MM.1S (cell line): Measurements from ENCODE around the gene NOC4L.

ENCODE experiments used
- DNase-seq: peaks from one replicate; pipeline ENCODE4 v3.0.0-alpha.2; 2015
- H2AFZ ChIP-seq: fragments of 300-600 bp; sonication (generic); 2 replicates; pipeline ENCODE4 v1.6.0; 2016; ENCODE audit warnings: antibody characterized with exemption, low read length
- H3F3A ChIP-seq: fragments of 300-600 bp; sonication (generic); 2 replicates; pipeline ENCODE4 v1.6.1; 2016; ENCODE audit warnings: mild to moderate bottlenecking, antibody characterized with exemption, low read length, moderate library complexity, mixed read lengths; ENCODE audit not compliant: insufficient read depth
- H3K27ac ChIP-seq: fragments of 300-600 bp; sonication (generic); 2 replicates; pipeline ENCODE4 v1.5.1; 2016; ENCODE audit warnings: mild to moderate bottlenecking, low read length
- H3K27me3 ChIP-seq: fragments of 300-600 bp; sonication (generic); replicated peaks from 2 replicates; pipeline ENCODE4 v1.6.0; 2016; ENCODE audit warnings: low read length; ENCODE audit not compliant: insufficient read depth
- H3K36me3 ChIP-seq: fragments of 300-600 bp; sonication (generic); replicated peaks from 2 replicates; pipeline ENCODE4 v1.6.1; 2016; ENCODE audit warnings: mild to moderate bottlenecking, low read length, mixed read lengths; ENCODE audit not compliant: insufficient read depth
- H3K4me1 ChIP-seq: fragments of 300-600 bp; sonication (generic); 2 replicates; pipeline ENCODE4 v1.6.1; 2016; ENCODE audit warnings: low read length, mixed read lengths
- H3K4me2 ChIP-seq: fragments of 300-600 bp; sonication (generic); 2 replicates; pipeline ENCODE4 v1.6.0; 2016; ENCODE audit warnings: low read depth, low read length
- H3K4me3 ChIP-seq: fragments of 300-600 bp; sonication (generic); 2 replicates; pipeline ENCODE4 v1.5.1; 2016; ENCODE audit warnings: low read length, mixed read lengths
- H3K79me2 ChIP-seq: fragments of 300-600 bp; sonication (generic); 2 replicates; pipeline ENCODE4 v1.6.1; 2016; ENCODE audit warnings: mixed run types, low read length, mixed read lengths
- H3K9ac ChIP-seq: fragments of 300-600 bp; sonication (generic); 2 replicates; pipeline ENCODE4 v1.6.1; 2016; ENCODE audit warnings: low read length, mixed read lengths
- H3K9me2 ChIP-seq: fragments of 300-600 bp; sonication (generic); replicated peaks from 2 replicates; pipeline ENCODE4 v1.6.1; 2016; ENCODE audit warnings: mild to moderate bottlenecking, low read length, mixed read lengths; ENCODE audit not compliant: insufficient read depth
- H3K9me3 ChIP-seq: fragments of 300-600 bp; sonication (generic); replicated peaks from 2 replicates; pipeline ENCODE4 v1.6.1; 2016; ENCODE audit warnings: mild to moderate bottlenecking, low read length, mixed read lengths; ENCODE audit not compliant: insufficient read depth
- H4K20me1 ChIP-seq: fragments of 300-600 bp; sonication (generic); 2 replicates; pipeline ENCODE4 v1.6.1; 2016; ENCODE audit warnings: mild to moderate bottlenecking, low read length, moderate library complexity, mixed read lengths; ENCODE audit not compliant: insufficient read depth
- CTCF ChIP-seq: fragments of 300-600 bp; sonication (generic); IDR thresholded peaks from 2 replicates; pipeline ENCODE4 v1.5.1; 2016; ENCODE audit warnings: antibody characterized with exemption, low read length, mixed read lengths
- EZH2 ChIP-seq: fragments of 300-600 bp; sonication (generic); optimal IDR thresholded peaks from 2 replicates; pipeline ENCODE3; 2017; ENCODE audit warnings: low read depth, mild to moderate bottlenecking, antibody characterized with exemption, low read length, mixed read lengths
- EZH2phosphoT487 ChIP-seq: fragments of 300-600 bp; sonication (generic); IDR thresholded peaks from 2 replicates; pipeline ENCODE4 v1.6.1; 2018; ENCODE audit warnings: antibody characterized with exemption, low read length

The NOC4L gene

GRCh38 chr12:132196038-132196872 lies 52.0 kb downstream of the NOC4L start:
- Histone ChIP-seq H4K20me1 (no peaks in the 10 kb centered on the region), H3F3A (no peaks in the 10 kb centered on the region), H3K4me2 (no peak overlapping the region), H3K9me2 (no peaks in the 10 kb centered on the region), H3K27ac (no peak overlapping the region), H2AFZ (no peak overlapping the region), H3K9me3 (no peaks in the 10 kb centered on the region), H3K9ac (no peak overlapping the region), H3K4me1 (no peaks in the 10 kb centered on the region), H3K27me3 (peaks cover 17% of the 10 kb centered on the region), H3K4me3 (no peak overlapping the region), H3K79me2 (no peaks in the 10 kb centered on the region), H3K36me3 (no peaks in the 10 kb centered on the region)
- DNase-seq = no peak
- TF ChIP-seq EZH2 (no peak), CTCF (no peak), EZH2phosphoT487 (no peak)

DNA sequence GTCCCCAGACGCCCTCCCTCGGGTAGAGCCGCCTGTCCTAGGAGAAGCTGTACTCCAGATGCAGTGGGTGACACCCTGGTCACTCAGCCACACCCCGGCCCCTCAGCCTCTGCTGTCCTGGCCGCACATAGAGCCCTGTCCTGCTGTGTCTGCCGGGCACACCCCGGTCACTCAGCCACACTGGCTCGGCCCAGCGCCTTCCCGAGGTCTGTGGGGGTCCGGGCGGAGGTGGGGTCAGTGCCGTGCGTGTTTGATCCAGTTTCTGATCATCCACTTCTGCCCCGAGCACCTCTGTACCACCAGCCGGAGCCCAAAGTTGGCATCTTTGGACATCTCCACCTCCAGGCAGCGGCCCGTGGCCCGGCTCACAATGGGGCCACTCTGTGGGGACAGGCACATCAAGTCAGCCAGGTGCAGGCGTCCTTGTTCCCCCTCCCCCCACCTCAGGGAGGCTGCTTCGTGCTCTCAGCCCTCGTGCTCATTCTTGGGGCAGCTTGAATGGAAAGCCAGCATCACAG lies 52.7 kb downstream of the NOC4L start:
- Histone ChIP-seq H3K27me3 (peaks cover 11% of the 10 kb centered on the region), H3K4me2 (no peak overlapping the region), H3K4me3 (no peak overlapping the region), H3K79me2 (no peaks in the 10 kb centered on the region), H3K9me3 (no peaks in the 10 kb centered on the region), H3K27ac (no peak overlapping the region), H4K20me1 (no peaks in the 10 kb centered on the region), H3K36me3 (no peaks in the 10 kb centered on the region), H3K4me1 (no peaks in the 10 kb centered on the region), H3F3A (no peaks in the 10 kb centered on the region), H2AFZ (no peak overlapping the region), H3K9ac (no peak overlapping the region), H3K9me2 (no peaks in the 10 kb centered on the region)
- TF ChIP-seq EZH2 = no peak
- no peak for TF ChIP-seq EZH2phosphoT487
- TF ChIP-seq CTCF = no peak
- DNase-seq = no peak

GRCh38 chr12:132197581-132198354 lies 53.5 kb downstream of the NOC4L start:
- no peak overlapping the region for H3K27ac ChIP-seq
- no peak overlapping the region for H2AFZ ChIP-seq
- no peaks in the 10 kb centered on the region for H3K9me2 ChIP-seq
- no peak overlapping the region for H3K4me3 ChIP-seq
- peaks cover 16% of the 10 kb centered on the region for H3K27me3 ChIP-seq
- no peak for DNase-seq
- H3F3A ChIP-seq = no peaks in the 10 kb centered on the region
- no peaks in the 10 kb centered on the region for H3K4me1 ChIP-seq
- H3K4me2 ChIP-seq = no peak overlapping the region
- no peaks in the 10 kb centered on the region for H3K9me3 ChIP-seq
- no peaks in the 10 kb centered on the region for H3K79me2 ChIP-seq
- no peak overlapping the region for H3K9ac ChIP-seq
- H3K36me3 ChIP-seq = no peaks in the 10 kb centered on the region
- TF ChIP-seq EZH2phosphoT487 (no peak), EZH2 (no peak), CTCF (no peak)
- no peaks in the 10 kb centered on the region for H4K20me1 ChIP-seq
